ENCODE results near the gene PLPP2.

Gene PLPP2

GRCh38 chr19:279656-280055, 11.5 kb downstream of the PLPP2 start:
- H3K4me3 ChIP-seq (ENCODE audit: low read depth, low read length) = no peak overlapping the region
- DNase-seq (ENCODE audit: low read depth) = no peak
- no peak for TF ChIP-seq CTCF (IDR thresholded peaks at IDR 0.05; ENCODE audit: insufficient read depth, low read depth, low read length, missing control alignments)

DNA sequence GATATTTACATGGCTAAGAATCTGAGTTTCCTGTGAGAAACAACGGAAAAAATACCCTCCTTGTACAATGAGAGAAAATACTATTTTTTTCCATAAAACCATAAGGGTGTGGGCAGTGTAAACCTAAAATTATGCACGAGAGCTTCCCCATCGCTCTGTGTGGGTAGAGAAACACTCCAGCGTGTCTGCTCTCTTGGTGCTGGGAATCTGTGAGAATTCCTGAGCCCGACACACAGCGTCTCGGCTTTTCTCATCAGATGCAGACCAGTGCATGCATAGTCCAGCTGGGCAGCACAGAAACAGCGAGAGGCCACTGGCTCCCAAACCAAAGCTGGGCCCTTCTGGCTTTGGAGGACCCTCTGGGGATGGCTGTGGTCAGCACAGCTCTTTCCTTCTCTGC, 12.0 kb downstream of the PLPP2 start:
- DNase-seq (ENCODE audit: low read depth) = no peak
- H3K4me3 ChIP-seq (ENCODE audit: low read depth, low read length) = no peak overlapping the region
- TF ChIP-seq CTCF (IDR thresholded peaks at IDR 0.05; ENCODE audit: insufficient read depth, low read depth, low read length, missing control alignments) = no peak

DNA sequence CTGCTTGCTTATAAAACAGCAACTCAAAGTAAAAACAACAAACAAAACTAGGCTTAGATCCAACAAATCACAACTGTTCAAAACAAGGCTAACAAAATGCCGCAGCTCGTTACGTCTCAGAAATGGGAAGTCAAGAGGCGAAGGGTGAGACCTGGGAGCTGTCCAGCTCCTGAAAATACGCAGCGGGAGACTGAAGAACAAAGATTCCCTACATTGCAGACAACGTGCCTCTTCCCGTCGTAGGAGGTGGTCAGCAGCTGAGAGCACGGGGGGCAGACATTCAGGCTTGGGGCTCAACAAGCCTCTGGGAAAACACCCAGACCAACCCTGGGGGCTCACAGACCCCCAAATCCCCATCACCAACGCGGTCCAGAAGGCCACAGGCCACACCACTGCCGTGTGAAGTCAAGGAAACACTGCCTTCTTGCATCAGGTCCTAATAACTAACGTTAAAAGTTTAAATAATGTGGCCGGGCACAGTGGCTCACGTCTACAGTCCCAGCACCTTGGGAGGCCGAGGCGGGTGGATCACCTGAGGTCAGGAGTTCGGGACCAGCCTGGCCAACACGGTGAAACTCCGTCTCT, 13.5 kb downstream of the PLPP2 start:
- no peak overlapping the region for H3K4me3 ChIP-seq (ENCODE audit: low read depth, low read length)
- no peak for TF ChIP-seq CTCF (IDR thresholded peaks at IDR 0.05; ENCODE audit: insufficient read depth, low read depth, low read length, missing control alignments)
- DNase-seq (ENCODE audit: low read depth) = no peak

- no peak for DNase-seq (ENCODE audit: low read depth)
- no peak for TF ChIP-seq CTCF (IDR thresholded peaks at IDR 0.05; ENCODE audit: insufficient read depth, low read depth, low read length, missing control alignments)
These were observed 14.1 kb downstream of the PLPP2 start for GRCh38 chr19:277131-277530.

GRCh38 chr19:275958-276646, 15.1 kb downstream of the PLPP2 start:
- H3K4me3 ChIP-seq (ENCODE audit: low read depth, low read length) = no peak overlapping the region
- no peak for TF ChIP-seq CTCF (IDR thresholded peaks at IDR 0.05; ENCODE audit: insufficient read depth, low read depth, low read length, missing control alignments)
- DNase-seq (ENCODE audit: low read depth) = no peak

More at GRCh38 chr19:277131-277530, 14.1 kb downstream of the PLPP2 start:
- no peak overlapping the region for H3K4me3 ChIP-seq (ENCODE audit: low read depth, low read length)

- TF ChIP-seq CTCF (IDR thresholded peaks at IDR 0.05; ENCODE audit: insufficient read depth, low read depth, low read length, missing control alignments) = no peak
- no peak for DNase-seq (ENCODE audit: low read depth)
- no peak overlapping the region for H3K4me3 ChIP-seq (ENCODE audit: low read depth, low read length)
These were observed 16.2 kb downstream of the PLPP2 start for GRCh38 chr19:275000-275399.

- no peak for DNase-seq (ENCODE audit: low read depth)
- no peak for TF ChIP-seq CTCF (IDR thresholded peaks at IDR 0.05; ENCODE audit: insufficient read depth, low read depth, low read length, missing control alignments)
- no peak overlapping the region for H3K4me3 ChIP-seq (ENCODE audit: low read depth, low read length)
These were observed 17.8 kb downstream of the PLPP2 start for GRCh38 chr19:273393-273792.

All from GM12865 (cell line).